Psoas muscle (tissue), 8 donors: ENCODE data around the gene CMYA5. TPM values are rescaled to one million over a fixed set of nuclear protein-coding genes. Genes with fewer than 3 reads are reported as not detected.

Experiments used
- ATAC-seq, 4 donors: fragments of 200-7000 bp; cut with Tn5 transposase; one replicate each; pipeline ENCODE4 v1.9.1; 2020; ENCODE audit warnings: moderate library complexity in 3 of 4, mild to moderate bottlenecking in 2 of 4
- DNase-seq, 2 donors: peaks; one replicate each; pipeline ENCODE4 v3.0.0-alpha.2; 2020
- H3K27ac ChIP-seq: fragments of 200-600 bp; one replicate; pipeline ENCODE4 v1.8.0; 2022
- H3K27me3 ChIP-seq, 3 donors: fragments of 200-600 bp in 1 of 3; one replicate each; pipeline versions ENCODE4 v1.6.1 to v1.8.0; 2013 to 2022; ENCODE audit warnings: low read length in 2 of 3, mild to moderate bottlenecking in 2 of 3, moderate library complexity in 1 of 3; ENCODE audit not compliant: insufficient read depth in 3 of 3
- H3K36me3 ChIP-seq, 2 donors: fragments of 200-600 bp in 1 of 2; one replicate each; pipeline versions ENCODE4 v1.6.1 to v1.8.0; 2013 to 2022; ENCODE audit warnings: low read depth in 1 of 2, mild to moderate bottlenecking in 1 of 2, moderate library complexity in 1 of 2; ENCODE audit not compliant: insufficient read depth in 1 of 2
- H3K4me1 ChIP-seq: fragments of 200-600 bp; one replicate; pipeline ENCODE4 v1.8.0; 2022
- H3K4me3 ChIP-seq: fragments of 200-600 bp; one replicate; pipeline ENCODE4 v1.8.0; 2022; ENCODE audit warnings: mild to moderate bottlenecking
- H3K9me3 ChIP-seq: fragments of 200-600 bp; one replicate; pipeline ENCODE4 v1.8.0; 2022
- CTCF ChIP-seq: fragments of 200-600 bp; IDR thresholded peaks from one replicate; pipeline ENCODE4 v1.8.0; 2022; ENCODE audit warnings: antibody characterized with exemption
- WGBS, 3 donors: extraction: QIAGEN DNeasy Blood & Tissue Kit; methylation state at CpG; one replicate each; pipeline versions ENCODE4 v1.1.6 to v1.1.7; 2013; 5-methylcytosine and 5-hydroxymethylcytosine counted together
- intact Hi-C, 2 donors: fragments of 100-400 bp; cut with DNase I; formaldehyde crosslinking; loops; one replicate each; pipeline versions ENCODE4 v1.11.0 to v1.14.2; 2022
- polyA plus RNA-seq, 3 donors: library from polyadenylated mRNA; stranded (reverse); fragments of 200-250 nt; gene quantifications; one replicate each; pipeline ENCODE4 v1.2.3, GENCODE V29; 2013
- total RNA-seq, 4 donors: library from RNA; stranded (reverse); fragmentation: NEBNext Ultra II Directional in 2 of 4; extraction: Animal tissue kit (Norgen Biotek cat#: 25700) in 2 of 4; gene quantifications; one replicate each; pipeline versions ENCODE4 v1.2.1 to v1.2.4, GENCODE V29; 2021 to 2023
- donor health status: healthy with polysubstance abuse.
- donor health status: DM: no; HTN: no; CAD: no; lungs with moderate emphysema.
- donor health status: Bipolar disorder and iron deficiency.
- donor health status: healthy.
- donor health status: DM: yes; HTN: yes; CAD: no.
- donor health status: DM: no; HTN: no; CAD: no.
- donor health status: DM: no; HTN: no; CAD: no.
- donor health status: DM: yes; HTN: yes; CAD: no.

CMYA5 gene
- total and polyA plus RNA-seq, 7 donors = 290 to 1,472 (median 1,216) TPM

DNA sequence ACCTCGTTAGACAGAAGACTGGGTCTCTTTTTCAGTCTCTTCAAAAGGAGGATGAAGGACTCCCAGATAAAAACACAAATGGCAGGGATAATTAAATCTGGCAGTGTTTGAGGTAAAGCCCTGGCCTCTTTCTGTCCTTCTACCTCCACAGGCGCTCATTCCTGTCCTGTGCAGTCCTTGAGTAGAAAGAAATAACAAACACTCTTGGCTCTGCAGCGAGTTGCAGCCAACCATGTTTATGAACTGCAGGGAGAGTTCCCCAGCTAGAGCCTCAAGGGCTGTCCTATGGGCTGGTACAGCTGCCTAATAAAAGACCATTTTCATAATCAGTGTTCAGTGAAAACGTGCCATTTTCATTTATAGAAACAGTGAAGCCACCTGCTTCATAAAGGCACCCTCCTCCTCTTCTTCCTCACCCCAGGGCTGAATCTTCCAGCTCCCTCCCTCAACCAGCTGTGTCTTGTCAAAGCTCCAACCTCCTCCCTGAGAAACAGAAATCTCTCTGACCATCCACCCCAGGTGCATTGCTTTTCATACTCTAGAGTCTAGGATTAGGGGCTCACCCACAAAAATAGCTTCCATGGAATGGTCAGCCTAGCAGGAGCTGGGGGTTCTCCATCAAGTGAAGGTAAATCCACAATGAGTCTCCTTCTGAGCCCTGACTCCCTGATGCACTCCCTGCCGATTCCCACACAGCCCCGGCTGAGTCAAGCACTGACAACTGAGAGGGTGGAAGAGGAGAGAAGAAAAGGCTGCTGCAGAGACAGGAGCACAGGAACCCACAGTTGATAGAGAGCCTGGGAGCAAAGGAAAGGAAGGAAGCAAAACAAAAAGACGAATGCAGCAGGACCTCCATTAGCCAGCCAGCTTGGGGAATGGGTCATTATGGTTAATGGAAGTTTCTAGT lies 150.7 kb downstream of the CMYA5 start:
- TF ChIP-seq CTCF = no peak
- intact Hi-C loops = no loop called here
- no peak for DNase-seq
- Histone ChIP-seq H3K27me3 (no peaks in the 10 kb centered on the region), H3K4me3 (no peak overlapping the region), H3K9me3 (no peaks in the 10 kb centered on the region), H3K36me3 (no peaks in the 10 kb centered on the region), H3K27ac (no peak overlapping the region), H3K4me1 (peaks cover 14% of the 10 kb centered on the region)
- WGBS, 3 donors = 63 to 72% (median 65%) methylated on average over 7 of the region's 7 CpGs
- ATAC-seq = no peak

DNA sequence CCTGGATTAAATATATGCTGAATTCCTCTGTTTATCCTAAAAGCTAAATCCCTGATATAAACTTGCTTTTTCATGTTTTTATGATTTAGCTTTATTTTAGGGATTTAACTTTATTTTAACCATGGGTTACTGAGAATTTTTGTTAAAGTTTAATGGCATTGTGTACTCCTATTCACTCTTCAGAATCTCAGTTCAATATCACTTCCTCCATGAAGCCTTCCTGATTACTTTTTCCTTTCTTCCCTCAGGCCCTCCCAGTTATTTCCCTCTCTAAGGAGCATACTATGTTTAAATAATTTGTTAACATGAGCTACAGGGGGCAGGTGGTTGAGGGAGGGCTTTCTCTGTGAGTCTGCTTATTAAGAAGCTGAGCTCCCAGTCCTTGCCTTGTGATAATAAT lies 151.5 kb downstream of the CMYA5 start:
- intact Hi-C loops = no loop called here
- no peaks in the 10 kb centered on the region for H3K9me3 ChIP-seq

GRCh38 chr5:79842006-79842881 lies 152.6 kb downstream of the CMYA5 start:
- no peak for TF ChIP-seq CTCF
- ATAC-seq (no peak), DNase-seq (no peak)
- intact Hi-C loops = no loop called here
- no peak overlapping the region for H3K27ac ChIP-seq
- H3K9me3 ChIP-seq = no peaks in the 10 kb centered on the region
- H3K4me1 ChIP-seq = peaks cover 14% of the 10 kb centered on the region
- H3K4me3 ChIP-seq = no peak overlapping the region
- H3K36me3 ChIP-seq = no peaks in the 10 kb centered on the region
- no peaks in the 10 kb centered on the region for H3K27me3 ChIP-seq
- 70 to 77% (median 73%) methylated on average over 12 of the region's 12 CpGs for WGBS, 3 donors

More for the DNA sequence above, 151.5 kb downstream of the CMYA5 start:
- Histone ChIP-seq H3K27ac (no peak overlapping the region), H3K36me3 (no peaks in the 10 kb centered on the region), H3K27me3 (no peaks in the 10 kb centered on the region), H3K4me3 (no peak overlapping the region), H3K4me1 (peaks cover 14% of the 10 kb centered on the region)
- ATAC-seq = no peak
- TF ChIP-seq CTCF = no peak
- DNase-seq = no peak

GRCh38 chr5:79842991-79843390 lies 153.4 kb downstream of the CMYA5 start:
- H3K36me3 ChIP-seq = no peaks in the 10 kb centered on the region
- no peaks in the 10 kb centered on the region for H3K9me3 ChIP-seq
- H3K27ac ChIP-seq = no peak overlapping the region
- DNase-seq (no peak), ATAC-seq (no peak)
- WGBS, 3 donors = 69 to 74% (median 69%) methylated on average over 7 of the region's 7 CpGs
- peaks cover 7% of the 10 kb centered on the region for H3K4me1 ChIP-seq
- TF ChIP-seq CTCF = no peak
- intact Hi-C loops = no loop called here
- no peaks in the 10 kb centered on the region for H3K27me3 ChIP-seq
- no peak overlapping the region for H3K4me3 ChIP-seq
